Skeletal muscle satellite cell (primary cell): Measurements from ENCODE around the gene CALHM2.
"Not testable (repeated sequence)": the region's sequence is repeated elsewhere in the genome, so short reads cannot be mapped to it uniquely, and the experiment has no call there.

Experiments
- H3K27me3 ChIP-seq: 2 replicates; pipeline ENCODE4 v1.7.0; 2013; ENCODE audit warnings: low read length; ENCODE audit not compliant: control insufficient read depth, insufficient read depth
- H3K36me3 ChIP-seq: 2 replicates; pipeline ENCODE4 v1.7.0; 2013; ENCODE audit warnings: mild to moderate bottlenecking, control low read depth, low read length; ENCODE audit not compliant: insufficient read depth
- H3K4me1 ChIP-seq: 2 replicates; pipeline ENCODE4 v1.7.0; 2013; ENCODE audit warnings: low read length; ENCODE audit not compliant: control insufficient read depth, insufficient read depth
- H3K4me2 ChIP-seq: 2 replicates; pipeline ENCODE4 v1.7.0; 2013; ENCODE audit warnings: mild to moderate bottlenecking, low read length
- H3K4me3 ChIP-seq: 2 replicates; pipeline ENCODE4 v1.7.0; 2013; ENCODE audit warnings: low read length
- H3K9ac ChIP-seq: 2 replicates; pipeline ENCODE4 v1.7.0; 2013; ENCODE audit warnings: mild to moderate bottlenecking, low read depth, low read length, moderate library complexity
- H3K9me3 ChIP-seq: replicated peaks from 2 replicates; pipeline ENCODE4 v1.7.0; 2013; ENCODE audit warnings: mild to moderate bottlenecking, control low read depth, low read length

CALHM2 gene

GRCh38 chr10:103428989-103429643 lies 23.1 kb downstream of the CALHM2 start:
- Histone ChIP-seq H3K9me3 (no peaks in the 10 kb centered on the region), H3K36me3 (peaks cover 81% of the 10 kb centered on the region), H3K4me3 (no peak overlapping the region), H3K4me1 (no peaks in the 10 kb centered on the region), H3K4me2 (no peak overlapping the region), H3K9ac (no peak overlapping the region), H3K27me3 (no peaks in the 10 kb centered on the region)

DNA sequence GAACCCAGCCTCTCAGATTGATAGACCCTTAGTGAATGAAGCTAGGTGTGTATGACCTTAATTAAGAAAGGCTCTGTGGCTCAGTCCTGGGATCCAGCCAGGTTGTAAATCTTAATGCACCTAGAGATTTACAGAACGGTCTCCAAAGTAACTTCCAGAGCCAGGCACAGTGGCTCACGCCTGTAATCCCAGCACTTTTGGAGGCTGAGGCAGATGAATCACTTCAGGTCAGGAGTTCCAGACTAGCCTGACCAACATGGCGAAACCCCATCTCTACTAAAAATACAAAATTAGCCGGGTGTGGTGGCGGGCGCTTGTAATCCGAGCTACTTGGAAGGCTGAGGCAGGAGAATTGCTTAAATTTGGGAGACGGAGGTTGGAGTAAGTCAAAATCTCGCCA lies 24.3 kb downstream of the CALHM2 start:
- Histone ChIP-seq H3K4me2 (no peak overlapping the region), H3K27me3 (no peaks in the 10 kb centered on the region), H3K9ac (no peak overlapping the region), H3K9me3 (no peaks in the 10 kb centered on the region), H3K36me3 (peaks cover 85% of the 10 kb centered on the region), H3K4me3 (no peak overlapping the region), H3K4me1 (no peaks in the 10 kb centered on the region)

- no peaks in the 10 kb centered on the region for H3K9me3 ChIP-seq
- no peaks in the 10 kb centered on the region for H3K27me3 ChIP-seq
- H3K9ac ChIP-seq: no peak overlapping the region
- H3K4me3 ChIP-seq: no peak overlapping the region
- H3K4me2 ChIP-seq: no peak overlapping the region
- H3K36me3 ChIP-seq: peaks cover 80% of the 10 kb centered on the region
- H3K4me1 ChIP-seq: no peaks in the 10 kb centered on the region
These were observed 28.4 kb downstream of the CALHM2 start for GRCh38 chr10:103423748-103424147.

DNA sequence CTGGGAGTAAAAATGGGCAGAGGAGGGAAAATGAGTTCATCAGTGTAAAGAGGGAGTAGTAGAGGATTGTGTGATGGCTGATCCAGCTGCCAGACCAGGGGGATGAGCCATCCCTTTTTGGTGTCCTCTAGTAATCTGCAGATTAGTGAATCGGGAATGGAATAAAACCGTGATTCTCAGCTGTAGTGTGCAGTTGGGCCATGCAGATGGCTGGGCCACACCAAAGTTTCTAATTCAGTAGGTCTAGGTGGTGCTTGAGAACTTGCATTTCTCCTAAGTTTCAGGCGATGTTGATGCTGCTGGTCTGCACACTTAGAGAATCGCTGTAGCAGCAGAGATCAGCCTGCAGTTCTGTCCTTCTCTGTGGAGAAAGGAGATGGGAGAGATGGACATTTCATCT lies 33.1 kb downstream of the CALHM2 start:
- Histone ChIP-seq H3K9ac (no peak overlapping the region), H3K9me3 (no peaks in the 10 kb centered on the region), H3K4me2 (no peak overlapping the region), H3K36me3 (peaks cover 89% of the 10 kb centered on the region), H3K4me3 (no peak overlapping the region), H3K4me1 (no peaks in the 10 kb centered on the region), H3K27me3 (no peaks in the 10 kb centered on the region)

- Histone ChIP-seq H3K9me3 (no peaks in the 10 kb centered on the region), H3K36me3 (peaks cover 89% of the 10 kb centered on the region), H3K4me2 (no peak overlapping the region), H3K4me3 (no peak overlapping the region), H3K9ac (no peak overlapping the region), H3K27me3 (no peaks in the 10 kb centered on the region), H3K4me1 (no peaks in the 10 kb centered on the region)
These were observed 34.6 kb downstream of the CALHM2 start for GRCh38 chr10:103417601-103418000.

DNA sequence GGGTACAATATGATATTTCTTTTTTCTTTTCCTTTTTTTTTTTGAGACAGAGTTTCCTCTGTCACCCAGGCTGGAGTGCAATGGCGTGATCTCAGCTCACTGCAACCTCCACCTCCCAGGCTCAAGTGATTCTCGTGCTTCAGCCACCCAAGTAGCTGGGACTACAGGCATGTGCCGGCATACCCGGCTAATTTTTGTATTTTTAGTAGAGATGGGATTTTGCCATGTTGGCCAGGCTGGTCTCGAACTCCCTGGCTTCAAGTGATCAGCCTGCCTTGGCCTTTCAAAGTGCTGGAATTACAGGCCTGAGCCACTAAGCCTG lies 35.1 kb downstream of the CALHM2 start:
- not testable (repeated sequence) for H3K9me3 ChIP-seq, H3K4me2 ChIP-seq, H3K9ac ChIP-seq, H3K4me3 ChIP-seq, H3K4me1 ChIP-seq, H3K27me3 ChIP-seq
- peaks cover 87% of the 10 kb centered on the region for H3K36me3 ChIP-seq

GRCh38 chr10:103416436-103417147 lies 35.6 kb downstream of the CALHM2 start:
- Histone ChIP-seq H3K4me3 (no peak overlapping the region), H3K4me2 (no peak overlapping the region), H3K9me3 (no peaks in the 10 kb centered on the region), H3K36me3 (peaks cover 87% of the 10 kb centered on the region), H3K4me1 (no peaks in the 10 kb centered on the region), H3K27me3 (no peaks in the 10 kb centered on the region), H3K9ac (no peak overlapping the region)

- no peak overlapping the region for H3K4me3 ChIP-seq
- H3K36me3 ChIP-seq: peaks cover 87% of the 10 kb centered on the region
- no peaks in the 10 kb centered on the region for H3K4me1 ChIP-seq
- H3K27me3 ChIP-seq: no peaks in the 10 kb centered on the region
- H3K4me2 ChIP-seq: no peak overlapping the region
- H3K9me3 ChIP-seq: no peaks in the 10 kb centered on the region
- no peak overlapping the region for H3K9ac ChIP-seq
These were observed 36.6 kb downstream of the CALHM2 start for GRCh38 chr10:103415581-103415980.

- Histone ChIP-seq H3K4me3 (no peak overlapping the region), H3K9me3 (no peaks in the 10 kb centered on the region), H3K4me1 (no peaks in the 10 kb centered on the region), H3K36me3 (peaks cover 80% of the 10 kb centered on the region), H3K4me2 (no peak overlapping the region), H3K27me3 (no peaks in the 10 kb centered on the region), H3K9ac (no peak overlapping the region)
These were observed 38.6 kb downstream of the CALHM2 start for GRCh38 chr10:103413564-103413963.

GRCh38 chr10:103397191-103397825 lies 54.9 kb downstream of the CALHM2 start:
- peaks cover 21% of the 10 kb centered on the region for H3K4me1 ChIP-seq
- peak overlapping the region; percentile 92 for H3K4me2 ChIP-seq
- H3K27me3 ChIP-seq: no peaks in the 10 kb centered on the region
- no peaks in the 10 kb centered on the region for H3K9me3 ChIP-seq
- peak overlapping the region; percentile 98 for H3K4me3 ChIP-seq
- peaks cover 50% of the 10 kb centered on the region for H3K36me3 ChIP-seq
- H3K9ac ChIP-seq: peak overlapping the region; percentile 98

DNA sequence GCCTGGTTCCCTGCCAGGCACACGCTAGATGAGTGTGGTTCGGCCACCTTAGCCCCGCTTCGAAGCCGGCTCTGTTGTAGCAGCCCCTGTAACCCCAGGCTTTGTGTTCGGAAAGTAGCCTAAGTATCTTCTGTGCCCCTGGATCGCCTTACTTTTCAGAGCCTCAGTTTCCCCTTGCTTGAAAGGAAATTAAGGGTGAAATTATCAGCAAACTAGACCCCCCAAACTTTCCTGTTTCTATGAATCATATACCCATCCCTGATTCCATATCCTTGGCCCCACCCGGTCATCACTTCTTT lies 55.4 kb downstream of the CALHM2 start:
- H3K4me2 ChIP-seq: peak overlapping the region; percentile 92
- H3K36me3 ChIP-seq: peaks cover 46% of the 10 kb centered on the region
- peaks cover 21% of the 10 kb centered on the region for H3K4me1 ChIP-seq
- no peaks in the 10 kb centered on the region for H3K27me3 ChIP-seq
- H3K9me3 ChIP-seq: no peaks in the 10 kb centered on the region
- peak overlapping the region; percentile 98 for H3K4me3 ChIP-seq
- H3K9ac ChIP-seq: peak overlapping the region; percentile 98
